Spleen (tissue), 11 donors: Measurements from ENCODE around the gene UBE2S. TPM values are rescaled to one million over a fixed set of nuclear protein-coding genes. Genes with fewer than 3 reads are reported as not detected.

Experiments
- DNase-seq: peaks from one replicate; pipeline ENCODE4 v3.0.0-alpha.2; 2020
- H3K27ac ChIP-seq, 8 donors: fragments of 200-600 bp; sonication (generic) in 7 of 8; 1 replicate in 4 of 8; 2 replicates in 4 of 8; pipeline versions ENCODE4 v1.5.0 to v1.8.0; 2016 to 2021; ENCODE audit warnings: inconsistent platforms in 4 of 8, mild to moderate bottlenecking in 4 of 8, moderate library complexity in 1 of 8
- H3K27me3 ChIP-seq, 7 donors: fragments of 200-600 bp; sonication (generic) in 6 of 7; replicated peaks in 1 of 7; 1 replicate in 4 of 7; 2 replicates in 3 of 7; pipeline versions ENCODE4 v1.5.0 to v1.8.0; 2016 to 2021; ENCODE audit warnings: inconsistent platforms in 3 of 7, mild to moderate bottlenecking in 1 of 7
- H3K36me3 ChIP-seq, 6 donors: fragments of 200-600 bp; sonication (generic) in 5 of 6; 1 replicate in 4 of 6; 2 replicates in 2 of 6; pipeline versions ENCODE4 v1.5.0 to v1.8.0; 2016 to 2021; ENCODE audit warnings: inconsistent platforms in 2 of 6
- H3K4me1 ChIP-seq, 6 donors: fragments of 200-600 bp; sonication (generic) in 5 of 6; 1 replicate in 3 of 6; 2 replicates in 3 of 6; pipeline versions ENCODE4 v1.5.0 to v1.8.0; 2016 to 2021; ENCODE audit warnings: inconsistent platforms in 3 of 6
- H3K4me3 ChIP-seq, 8 donors: fragments of 200-600 bp; sonication (generic) in 7 of 8; 1 replicate in 4 of 8; 2 replicates in 4 of 8; pipeline versions ENCODE4 v1.5.0 to v1.8.0; 2016 to 2021; ENCODE audit warnings: inconsistent platforms in 4 of 8, mild to moderate bottlenecking in 4 of 8, moderate library complexity in 2 of 8
- H3K9me3 ChIP-seq, 8 donors: fragments of 200-600 bp; sonication (generic) in 7 of 8; 1 replicate in 4 of 8; 2 replicates in 4 of 8; pipeline versions ENCODE4 v1.5.0 to v1.8.0; 2016 to 2021; ENCODE audit warnings: inconsistent platforms in 4 of 8
- POLR2A ChIP-seq, 3 donors: fragments of 450-650 bp; IDR thresholded peaks; one replicate each; pipeline ENCODE4 v1.5.1; 2017; ENCODE audit warnings: antibody characterized with exemption in 3 of 3, mild to moderate bottlenecking in 1 of 3
- POLR2AphosphoS5 ChIP-seq, 3 donors: sonication (generic); formaldehyde crosslinking; IDR thresholded peaks; one replicate each; pipeline ENCODE4 v1.5.1; 2017; ENCODE audit warnings: antibody characterized with exemption in 3 of 3
- WGBS, 5 donors: extraction: QIAGEN DNeasy Blood & Tissue Kit in 3 of 5; methylation state at CpG; one replicate each; pipeline versions ENCODE4 v1.1.5 to v1.1.7; 2013 to 2018; 5-methylcytosine and 5-hydroxymethylcytosine counted together
- intact Hi-C: fragments of 100-400 bp; cut with DNase I; formaldehyde crosslinking; loops from one replicate; pipeline ENCODE4 v1.15.0; 2023; ENCODE audit warnings: low total_unique reads
- polyA plus RNA-seq, 3 donors: library from polyadenylated mRNA; stranded (reverse); fragments of 200-250 nt; gene quantifications; one replicate each; pipeline ENCODE4 v1.2.1, GENCODE V29; 2013
- total RNA-seq, 7 donors: library from RNA; depleted of rRNA in 3 of 7; stranded (reverse); fragments of >200 nt in 3 of 7; fragmentation: NEBNext Ultra II Directional in 4 of 7; extraction: Animal tissue kit (Norgen Biotek cat#: 25700) in 4 of 7; gene quantifications; one replicate each; pipeline versions ENCODE4 v1.1.0 to v1.2.1, GENCODE V29; 2016 to 2021
- TF ChIP-seq, protein P1 (sequence below), 11 experiments: fragments of 200-600 bp in 7 of 11; fragments of 450-650 bp in 4 of 11; sonication (generic) in 4 of 11; IDR thresholded peaks in 8 of 11; conservative IDR thresholded peaks in 3 of 11; 1 replicate in 7 of 11; 2 replicates in 4 of 11; pipeline versions ENCODE4 v1.4.0 to v1.8.0; 2016 to 2021; ENCODE audit warnings: antibody characterized with exemption in 11 of 11, inconsistent platforms in 4 of 11, mild to moderate bottlenecking in 1 of 11
- donor health status: healthy with polysubstance abuse.
- donor health status: DM: no; HTN: no; CAD: no; lungs with moderate emphysema.
- donor health status: DM: no; HTN: no; CAD: no.
- donor health status: Bipolar disorder and iron deficiency.
- donor health status: healthy.
- donor health status: DM: no; HTN: no; CAD: no.
- donor health status: DM: yes; HTN: yes; CAD: no.

The UBE2S gene
- total and polyA plus RNA-seq, 10 donors = 4.9 to 40.8 (median 19.5) TPM

DNA sequence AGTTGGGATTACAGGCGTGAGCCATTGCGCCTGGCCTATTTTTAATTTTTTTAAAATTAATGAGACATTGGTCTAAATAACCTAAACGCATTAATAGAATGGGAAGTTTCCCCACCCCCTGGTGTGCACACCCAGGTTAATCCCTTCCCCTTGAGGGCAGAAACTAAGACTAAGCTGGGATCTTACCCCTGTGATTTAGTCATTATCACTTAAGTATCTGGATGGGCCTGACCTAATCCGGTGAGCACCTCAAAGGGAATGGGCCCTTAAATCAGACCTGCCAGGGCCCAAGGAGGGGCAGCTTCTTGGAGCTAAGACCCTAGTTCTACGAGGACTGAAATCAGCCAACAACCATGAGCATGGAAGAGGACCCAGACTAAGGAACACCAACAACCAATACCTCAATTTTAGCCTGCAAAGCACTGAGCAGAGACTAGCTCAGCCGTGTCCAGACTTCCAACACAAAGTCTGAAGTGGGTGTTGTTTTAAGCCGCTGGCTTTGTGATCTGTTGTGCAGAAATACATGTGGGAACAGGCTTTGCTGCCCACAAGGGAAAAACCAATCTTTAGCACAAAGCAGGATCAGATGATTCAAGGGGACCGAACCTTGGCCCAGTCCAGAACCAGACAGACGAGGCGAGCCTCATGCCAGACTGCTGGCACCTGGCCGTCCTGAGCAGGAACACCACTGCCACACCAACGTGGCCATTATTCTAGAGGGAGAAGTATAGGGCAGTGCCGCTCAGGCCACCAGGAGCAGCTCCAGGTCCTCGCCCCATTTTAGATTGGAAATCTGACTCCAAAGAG lies 7.1 kb downstream of the UBE2S start:
- peaks cover 0 to 60% (median 38%) of the 10 kb centered on the region in 6 donors for H3K36me3 ChIP-seq
- H3K4me3 ChIP-seq = no peak overlapping the region
- no peaks in the 10 kb centered on the region for H3K27me3 ChIP-seq
- intact Hi-C loops = no loop called here
- H3K9me3 ChIP-seq = no peaks in the 10 kb centered on the region
- no peak overlapping the region for H3K27ac ChIP-seq
- no peak for DNase-seq
- 89 to 96% (median 92%) methylated on average over 14 of the region's 14 CpGs for WGBS, 5 donors
- peaks cover 0 to 47% (median 3%) of the 10 kb centered on the region in 6 donors for H3K4me1 ChIP-seq
- TF ChIP-seq POLR2AphosphoS5 (IDR thresholded peaks at IDR 0.05) = peak in 2 of 3 donors; percentile 19 to 35
- TF ChIP-seq, protein P1, sequence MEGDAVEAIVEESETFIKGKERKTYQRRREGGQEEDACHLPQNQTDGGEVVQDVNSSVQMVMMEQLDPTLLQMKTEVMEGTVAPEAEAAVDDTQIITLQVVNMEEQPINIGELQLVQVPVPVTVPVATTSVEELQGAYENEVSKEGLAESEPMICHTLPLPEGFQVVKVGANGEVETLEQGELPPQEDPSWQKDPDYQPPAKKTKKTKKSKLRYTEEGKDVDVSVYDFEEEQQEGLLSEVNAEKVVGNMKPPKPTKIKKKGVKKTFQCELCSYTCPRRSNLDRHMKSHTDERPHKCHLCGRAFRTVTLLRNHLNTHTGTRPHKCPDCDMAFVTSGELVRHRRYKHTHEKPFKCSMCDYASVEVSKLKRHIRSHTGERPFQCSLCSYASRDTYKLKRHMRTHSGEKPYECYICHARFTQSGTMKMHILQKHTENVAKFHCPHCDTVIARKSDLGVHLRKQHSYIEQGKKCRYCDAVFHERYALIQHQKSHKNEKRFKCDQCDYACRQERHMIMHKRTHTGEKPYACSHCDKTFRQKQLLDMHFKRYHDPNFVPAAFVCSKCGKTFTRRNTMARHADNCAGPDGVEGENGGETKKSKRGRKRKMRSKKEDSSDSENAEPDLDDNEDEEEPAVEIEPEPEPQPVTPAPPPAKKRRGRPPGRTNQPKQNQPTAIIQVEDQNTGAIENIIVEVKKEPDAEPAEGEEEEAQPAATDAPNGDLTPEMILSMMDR (IDR thresholded peaks at IDR 0.05 in 8 of 11, conservative IDR thresholded peaks at IDR 0.05 in 3 of 11) = no peak

DNA sequence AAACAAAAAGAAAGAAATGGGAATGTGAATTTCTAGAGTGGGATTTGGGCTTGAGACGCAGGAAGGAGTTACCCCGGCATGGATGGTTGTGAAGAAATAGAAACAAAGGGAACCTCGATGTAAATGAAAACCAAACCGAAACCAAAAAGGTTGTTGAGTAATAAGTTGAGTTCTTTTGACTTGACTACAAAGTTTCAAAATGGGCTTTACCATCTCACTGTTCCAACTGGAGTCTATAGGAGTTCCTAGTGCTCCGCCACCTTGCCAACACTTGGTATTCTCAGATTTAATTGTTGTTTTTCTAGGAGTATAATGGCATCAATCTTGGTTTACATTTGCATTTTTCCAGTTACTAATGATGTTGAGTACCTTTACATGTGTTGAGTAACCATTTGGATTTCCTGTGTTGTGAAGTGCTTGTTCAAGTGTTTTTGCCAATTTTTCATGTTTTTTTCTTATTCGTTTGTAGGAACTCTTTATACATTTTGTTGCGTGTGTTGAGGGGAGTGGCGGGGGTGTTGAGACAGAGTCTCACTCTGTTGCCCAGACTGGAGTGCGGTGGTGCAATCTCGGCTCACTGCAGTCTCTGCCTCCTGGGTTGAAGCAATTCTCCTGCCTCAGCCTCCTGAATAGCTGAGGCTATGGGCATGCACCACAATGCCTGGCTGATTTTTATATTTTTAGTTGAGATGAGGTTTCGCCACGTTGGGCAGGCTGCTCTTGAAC lies 9.2 kb downstream of the UBE2S start:
- H3K27ac ChIP-seq = peak overlapping the region in 6 of 8 donors; percentile 9 to 81 (median 63)
- H3K36me3 ChIP-seq = peaks cover 0 to 39% (median 30%) of the 10 kb centered on the region in 6 donors
- no peaks in the 10 kb centered on the region for H3K9me3 ChIP-seq
- TF ChIP-seq, protein P1 (IDR thresholded peaks at IDR 0.05 in 8 of 11, conservative IDR thresholded peaks at IDR 0.05 in 3 of 11) = no peak
- TF ChIP-seq POLR2A (IDR thresholded peaks at IDR 0.05) (no peak), POLR2AphosphoS5 (IDR thresholded peaks at IDR 0.05) (no peak)
- H3K27me3 ChIP-seq = no peaks in the 10 kb centered on the region
- no peak for DNase-seq
- intact Hi-C loops = no loop called here
- WGBS, 5 donors = 44 to 84% (median 62%) methylated on average over 12 of the region's 12 CpGs
- peaks cover 0 to 29% (median 2%) of the 10 kb centered on the region in 6 donors for H3K4me1 ChIP-seq
- peak overlapping the region in 1 of 8 donors; percentile 10 for H3K4me3 ChIP-seq

DNA sequence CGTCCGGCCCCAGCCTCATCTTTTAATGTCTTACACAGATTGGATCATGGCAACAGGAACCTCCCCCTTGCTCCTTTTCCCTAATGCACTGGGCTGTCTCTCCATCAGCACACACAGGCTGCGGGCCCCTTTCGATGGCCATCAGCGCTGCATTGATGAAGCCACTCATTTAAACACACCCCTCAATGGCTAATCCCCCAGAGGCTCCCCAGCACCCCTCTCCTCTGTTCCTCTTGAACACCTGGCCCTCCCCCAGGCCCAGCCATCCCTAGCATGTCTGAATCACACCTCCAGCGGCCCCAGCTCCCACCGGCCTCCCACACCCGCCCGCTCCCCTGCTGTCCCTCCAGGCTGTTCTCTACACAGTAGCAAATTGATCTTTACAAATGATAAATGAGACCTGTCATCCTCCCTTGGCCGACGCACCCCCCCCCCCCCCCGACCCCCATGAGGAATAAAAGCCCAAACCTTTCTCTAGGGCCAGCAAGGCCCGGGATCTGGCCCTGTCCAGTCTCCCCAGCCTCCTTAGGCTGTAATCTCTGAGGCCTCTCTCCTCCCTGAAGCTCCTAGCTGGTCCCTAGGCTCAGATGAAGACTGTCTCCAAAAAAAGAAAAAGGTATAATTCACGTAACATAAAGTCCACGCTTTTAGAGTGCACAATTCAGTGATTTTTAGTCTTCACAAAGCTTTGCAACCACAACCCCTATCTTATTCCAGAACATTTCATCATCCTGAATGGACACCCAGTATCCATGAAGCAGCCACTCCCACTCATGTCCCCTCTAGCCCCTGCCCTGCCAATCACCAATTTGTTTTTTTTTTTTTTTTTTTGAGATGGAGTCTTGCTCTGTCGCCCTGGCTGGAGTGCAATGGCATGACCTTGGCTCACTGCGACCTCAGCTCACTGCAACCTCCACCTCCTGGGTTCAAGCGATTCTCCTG lies 14.5 kb downstream of the UBE2S start:
- Histone ChIP-seq H3K4me1 (peaks cover 14 to 38% (median 26%) of the 10 kb centered on the region in 6 donors), H3K27me3 (no peaks in the 10 kb centered on the region), H3K36me3 (peaks cover 4 to 48% (median 34%) of the 10 kb centered on the region in 6 donors), H3K4me3 (no peak overlapping the region), H3K9me3 (no peaks in the 10 kb centered on the region), H3K27ac (no peak overlapping the region)
- TF ChIP-seq POLR2A (IDR thresholded peaks at IDR 0.05) (no peak), POLR2AphosphoS5 (IDR thresholded peaks at IDR 0.05) (peak in 1 of 3 donors; percentile 1)
- no peak for DNase-seq
- intact Hi-C loops = no loop called here
- WGBS, 5 donors = 81 to 88% (median 85%) methylated on average over 18 of the region's 18 CpGs
